Measurements from ENCODE around the gene ROBO3. TPM values are rescaled to one million over a fixed set of nuclear protein-coding genes. Genes with fewer than 3 reads are reported as not detected.
A peak's percentile ranks its signal among the peaks of the same experiment; 100 is the strongest.

ROBO3 gene
- 21.3 to 27.5 TPM (median 25.3 TPM) in 3 replicates for total RNA-seq (2021)
- Bru-seq, nascent RNA, result percentile 43 among the genes with signal in this experiment
- long read RNA-seq, experiment 1, partial matches to known transcripts, result 9 of 36 reads
- long read RNA-seq, experiment 1, other reads (novel, unspliced or antisense), result 27 of 36 reads
- long read RNA-seq, experiment 2, partial matches to known transcripts, result 6 of 11 reads
- long read RNA-seq, experiment 2, other reads (novel, unspliced or antisense), result 5 of 11 reads
- long read RNA-seq, experiment 3, partial matches to known transcripts, result 0 of 2 reads
- long read RNA-seq, experiment 3, other reads (novel, unspliced or antisense), result 2 of 2 reads

DNA sequence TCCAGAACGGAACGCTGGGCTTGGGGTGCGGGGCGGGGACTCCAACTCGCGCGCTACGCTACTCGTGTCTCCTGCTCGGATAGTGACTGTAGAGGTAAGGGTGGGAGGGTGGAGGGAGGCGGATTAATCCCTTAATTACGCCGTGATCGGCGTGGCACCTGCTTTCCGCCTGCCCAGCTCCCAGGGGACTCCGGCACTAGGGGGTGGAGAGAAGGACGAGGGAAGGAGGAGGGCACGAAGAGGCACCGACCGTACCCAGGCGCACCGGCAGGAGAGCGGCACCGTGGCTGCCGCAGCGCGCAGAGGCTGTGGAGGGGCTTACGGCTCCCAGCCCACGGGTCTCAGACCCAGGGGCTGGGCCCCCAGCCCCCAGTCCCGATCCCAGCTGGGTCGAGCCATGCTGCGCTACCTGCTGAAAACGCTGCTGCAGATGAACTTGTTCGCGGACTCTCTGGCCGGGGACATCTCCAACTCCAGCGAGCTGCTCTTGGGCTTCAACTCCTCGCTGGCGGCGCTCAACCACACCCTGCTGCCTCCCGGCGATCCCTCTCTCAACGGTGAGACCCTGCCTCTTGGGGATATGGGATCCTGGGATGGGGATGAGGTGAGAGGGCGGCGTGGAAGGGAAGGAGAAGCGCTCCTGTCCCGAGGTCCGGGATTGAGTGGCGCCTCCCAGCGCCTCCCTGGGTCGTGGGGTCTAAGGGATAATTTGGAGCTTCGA lies at the start of gene ROBO3:
ROBO3 (plus strand) TSS at position 252 of the 721 bp plus-strand sequence; CDS start at position 398, 146 bp downstream.
- Mint-ChIP-seq H3K4me3 (peak within 1 kb of the TSS; percentile 60), H3K36me3 (no peaks in the 10 kb centered on the region), H3K27ac (no peak within 1 kb of the TSS), H3K4me1 (peaks cover 40% of the 10 kb centered on the region), H3K27me3 (ENCODE audit: low read depth) (peaks cover 100% of the 10 kb centered on the region), H3K9me3 (no peaks in the 10 kb centered on the region)
- TF ChIP-seq ZNF219 (CRISPR knock-in tag; IDR thresholded peaks at IDR 0.05; ENCODE audit: borderline replicate concordance) (no peak), CBFB (CRISPR knock-in tag; IDR thresholded peaks at IDR 0.05; ENCODE audit: low read depth) (no peak), OVOL2 (CRISPR knock-in tag; IDR thresholded peaks at IDR 0.05; ENCODE audit: borderline replicate concordance) (no peak), ATF2 (CRISPR knock-in tag; IDR thresholded peaks at IDR 0.05; ENCODE audit: borderline replicate concordance, low read depth) (no peak)
- TF ChIP-seq, protein P1, sequence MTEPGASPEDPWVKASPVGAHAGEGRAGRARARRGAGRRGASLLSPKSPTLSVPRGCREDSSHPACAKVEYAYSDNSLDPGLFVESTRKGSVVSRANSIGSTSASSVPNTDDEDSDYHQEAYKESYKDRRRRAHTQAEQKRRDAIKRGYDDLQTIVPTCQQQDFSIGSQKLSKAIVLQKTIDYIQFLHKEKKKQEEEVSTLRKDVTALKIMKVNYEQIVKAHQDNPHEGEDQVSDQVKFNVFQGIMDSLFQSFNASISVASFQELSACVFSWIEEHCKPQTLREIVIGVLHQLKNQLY (CRISPR knock-in tag; IDR thresholded peaks at IDR 0.05), result no peak
- CTCF ChIA-PET, result interaction anchor here (0.7 to 3.3 kb wide), 24 partner anchors 12 to 225 kb away, joined by 3 to 66 read pairs (median 8); partner anchors contain the start of genes CCDC15, MSANTD2, NRGN and ROBO4
- POLR2A ChIA-PET, result no interaction called here
- ATAC-seq (peak; percentile 10), DNase-seq (ENCODE audit: low spot score) (no peak)

DNA sequence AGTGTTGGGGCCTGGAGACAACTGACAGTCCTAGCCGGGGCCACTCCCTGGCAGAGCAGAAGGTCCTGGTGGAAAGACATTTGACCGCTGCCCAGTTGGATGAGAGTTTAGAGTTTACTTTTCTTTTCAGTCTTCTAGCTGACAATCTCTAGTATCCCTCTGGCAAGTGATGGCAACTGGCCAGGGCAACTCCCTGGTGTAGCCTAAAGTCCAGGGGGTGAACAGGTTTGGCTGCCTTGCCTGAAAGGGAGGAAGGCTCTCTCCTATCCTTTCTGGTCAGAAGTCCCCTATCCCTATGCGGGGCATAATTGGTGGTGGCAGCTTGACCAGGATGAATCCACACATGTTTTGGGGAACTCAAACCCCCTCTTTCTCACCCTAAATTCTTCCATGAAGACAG lies 48.2 kb upstream of the ROBO3 start:
- 0 out of 2 replicates have a peak, but pooled peaks cover 4% of the 10 kb centered on the region for H3K9me3 Mint-ChIP-seq
- TF ChIP-seq JUN (CRISPR knock-in tag; IDR thresholded peaks at IDR 0.05), result no peak
- TF ChIP-seq, protein P1 (CRISPR knock-in tag; IDR thresholded peaks at IDR 0.05), result no peak
- no peak for TF ChIP-seq ZBTB43 (CRISPR knock-in tag; IDR thresholded peaks at IDR 0.05)
- TF ChIP-seq TP53 (CRISPR knock-in tag; IDR thresholded peaks at IDR 0.05), result no peak
- TF ChIP-seq HMGA2 (CRISPR knock-in tag; IDR thresholded peaks at IDR 0.05), result no peak
- TF ChIP-seq STAT6 (CRISPR knock-in tag; conservative IDR thresholded peaks at IDR 0.05; ENCODE audit: low read depth), result no peak
- TF ChIP-seq KAT7 (CRISPR knock-in tag; IDR thresholded peaks at IDR 0.05; ENCODE audit: borderline replicate concordance), result no peak
- no peak for TF ChIP-seq SMAD3 (CRISPR knock-in tag; IDR thresholded peaks at IDR 0.05; ENCODE audit: borderline replicate concordance)
- no peak for TF ChIP-seq FOXJ3 (CRISPR knock-in tag; IDR thresholded peaks at IDR 0.05; ENCODE audit: borderline replicate concordance)
- TF ChIP-seq, protein P2, sequence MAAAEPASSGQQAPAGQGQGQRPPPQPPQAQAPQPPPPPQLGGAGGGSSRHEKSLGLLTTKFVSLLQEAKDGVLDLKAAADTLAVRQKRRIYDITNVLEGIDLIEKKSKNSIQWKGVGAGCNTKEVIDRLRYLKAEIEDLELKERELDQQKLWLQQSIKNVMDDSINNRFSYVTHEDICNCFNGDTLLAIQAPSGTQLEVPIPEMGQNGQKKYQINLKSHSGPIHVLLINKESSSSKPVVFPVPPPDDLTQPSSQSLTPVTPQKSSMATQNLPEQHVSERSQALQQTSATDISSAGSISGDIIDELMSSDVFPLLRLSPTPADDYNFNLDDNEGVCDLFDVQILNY (CRISPR knock-in tag; IDR thresholded peaks at IDR 0.05), result no peak
- TF ChIP-seq USF2 (CRISPR knock-in tag; IDR thresholded peaks at IDR 0.05), result no peak
- no peak for TF ChIP-seq NFE2L1 (CRISPR knock-in tag; IDR thresholded peaks at IDR 0.05)
- peaks cover 14% of the 10 kb centered on the region for H3K27me3 Mint-ChIP-seq (ENCODE audit: low read depth)
- no peaks in the 10 kb centered on the region for H3K4me1 Mint-ChIP-seq
- no peak overlapping the region for H3K4me3 Mint-ChIP-seq
- no peak for ATAC-seq
- H3K27ac Mint-ChIP-seq, result no peak overlapping the region
- ChIA-PET POLR2A (no interaction called here), CTCF (no interaction called here)
- DNase-seq (ENCODE audit: low spot score), result no peak
- no peaks in the 10 kb centered on the region for H3K36me3 Mint-ChIP-seq

Data from WTC11 (cell line).